ENCODE results near the gene NEK4. TPM values are rescaled to one million over a fixed set of nuclear protein-coding genes. Genes with fewer than 3 reads are reported as not detected.

NEK4 gene
- total RNA-seq (10 to 100 TPM; 29.4 to 39.9 TPM), polyA plus RNA-seq (1 to 10 TPM; 5.8 to 8.7 TPM)
- long read RNA-seq, donor 1, partial matches to known transcripts, result 6 of 6 reads
- long read RNA-seq, donor 1, other reads (novel, unspliced or antisense), result 0 of 6 reads
- long read RNA-seq, donor 2, result 0 reads
- long read RNA-seq, donor 3, full-length matches to known transcripts, result 1 of 1 reads
- long read RNA-seq, donor 3, partial matches to known transcripts, result 0 of 1 reads
- long read RNA-seq, donor 3, other reads (novel, unspliced or antisense), result 0 of 1 reads
- long read RNA-seq, donor 4, result 0 reads
- long read RNA-seq, donor 5, partial matches to known transcripts, result 191 of 458 reads
- long read RNA-seq, donor 5, other reads (novel, unspliced or antisense), result 267 of 458 reads

DNA sequence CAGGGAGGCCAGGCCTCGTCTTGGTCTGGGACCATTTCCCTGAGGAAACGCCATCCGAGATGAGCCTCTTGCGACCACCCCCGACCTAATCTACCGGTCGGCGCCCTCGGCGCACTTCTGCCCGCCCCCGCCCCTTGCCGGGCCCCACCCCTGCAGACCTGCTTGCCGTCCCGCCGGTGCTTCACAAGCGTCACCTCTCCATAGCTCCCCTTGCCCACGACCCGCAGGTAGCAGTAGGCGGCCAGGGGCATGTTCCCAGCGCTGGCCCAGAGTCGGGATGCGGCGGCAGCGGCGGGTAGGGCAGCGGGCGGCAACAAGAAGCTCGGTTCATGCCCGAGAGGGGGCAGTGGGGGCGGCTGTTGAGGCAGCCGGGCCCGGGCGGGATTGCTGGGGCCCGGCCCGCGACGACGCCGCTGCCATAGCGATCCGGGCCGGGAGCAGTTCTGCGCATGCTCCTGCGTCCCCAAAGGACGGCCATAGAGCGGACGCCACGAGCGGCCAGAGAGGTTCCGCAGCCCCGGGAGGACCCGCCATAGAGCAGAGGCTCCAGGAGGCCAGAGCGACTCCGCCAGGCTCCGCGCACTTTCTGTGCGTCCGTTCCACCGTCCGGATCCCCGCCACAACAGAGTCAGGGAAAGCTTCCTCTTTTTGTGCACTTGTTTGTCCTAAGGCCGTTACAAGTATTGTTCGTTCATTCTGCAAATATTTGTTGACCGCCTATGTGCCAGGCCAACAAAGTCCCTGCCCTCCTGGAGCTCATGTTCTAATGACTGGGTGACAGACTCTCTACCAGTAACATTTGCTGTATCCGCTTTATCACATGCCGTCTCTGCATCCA lies at the start of gene NEK4:
Gene NEK4 (minus strand): TSS at position 445 of the 838 bp plus-strand sequence. CDS start 194 bp downstream, at position 251.
- Histone ChIP-seq H3K9ac (ENCODE audit: insufficient read depth in 1 of 2, low read length in 2 of 2) (peak within 1 kb of the TSS; percentile 75 to 97), H3K4me3 (peak within 1 kb of the TSS; percentile 83), H3K27ac (ENCODE audit: low read depth in 1 of 2, low read length in 1 of 2) (peak within 1 kb of the TSS; percentile 89 to 90), H3K36me3 (ENCODE audit: control insufficient read depth in 4 of 4, insufficient read depth in 4 of 4, low read length in 4 of 4) (peaks cover under 1 to 14% (median 10%) of the 10 kb centered on the region in 4 donors), H3K9me3 (ENCODE audit: control insufficient read depth in 4 of 4, insufficient read depth in 3 of 4, low read length in 3 of 4) (peaks cover 0 to 2% (median 0%) of the 10 kb centered on the region in 4 donors), H3K4me1 (ENCODE audit: control insufficient read depth in 5 of 5, insufficient read depth in 5 of 5, low read length in 5 of 5) (peaks cover 0 to 9% (median 4%) of the 10 kb centered on the region in 5 donors), H3K27me3 (ENCODE audit: control insufficient read depth in 3 of 3, insufficient read depth in 3 of 3, low read length in 2 of 3) (no peaks in the 10 kb centered on the region)
- TF ChIP-seq, protein P1, sequence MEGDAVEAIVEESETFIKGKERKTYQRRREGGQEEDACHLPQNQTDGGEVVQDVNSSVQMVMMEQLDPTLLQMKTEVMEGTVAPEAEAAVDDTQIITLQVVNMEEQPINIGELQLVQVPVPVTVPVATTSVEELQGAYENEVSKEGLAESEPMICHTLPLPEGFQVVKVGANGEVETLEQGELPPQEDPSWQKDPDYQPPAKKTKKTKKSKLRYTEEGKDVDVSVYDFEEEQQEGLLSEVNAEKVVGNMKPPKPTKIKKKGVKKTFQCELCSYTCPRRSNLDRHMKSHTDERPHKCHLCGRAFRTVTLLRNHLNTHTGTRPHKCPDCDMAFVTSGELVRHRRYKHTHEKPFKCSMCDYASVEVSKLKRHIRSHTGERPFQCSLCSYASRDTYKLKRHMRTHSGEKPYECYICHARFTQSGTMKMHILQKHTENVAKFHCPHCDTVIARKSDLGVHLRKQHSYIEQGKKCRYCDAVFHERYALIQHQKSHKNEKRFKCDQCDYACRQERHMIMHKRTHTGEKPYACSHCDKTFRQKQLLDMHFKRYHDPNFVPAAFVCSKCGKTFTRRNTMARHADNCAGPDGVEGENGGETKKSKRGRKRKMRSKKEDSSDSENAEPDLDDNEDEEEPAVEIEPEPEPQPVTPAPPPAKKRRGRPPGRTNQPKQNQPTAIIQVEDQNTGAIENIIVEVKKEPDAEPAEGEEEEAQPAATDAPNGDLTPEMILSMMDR (IDR thresholded peaks at IDR 0.05; ENCODE audit: control extremely low read depth, extremely low read depth), result no peak
- ATAC-seq (ENCODE audit: insufficient read depth, low FRiP score), result peak; percentile 97
- DNase-seq, result peak; percentile 94 to 95 (median 95)
- 1% methylated on average over 56 to 67 of the region's 67 CpGs for WGBS, 2 donors

GRCh38 chr3:52819936-52820335 lies 49.2 kb upstream of the NEK4 start:
- peaks cover 0 to 10% (median 1%) of the 10 kb centered on the region in 4 donors for H3K36me3 ChIP-seq (ENCODE audit: control insufficient read depth in 4 of 4, insufficient read depth in 4 of 4, low read length in 4 of 4)
- H3K4me1 ChIP-seq (ENCODE audit: control insufficient read depth in 5 of 5, insufficient read depth in 5 of 5, low read length in 5 of 5), result no peaks in the 10 kb centered on the region
- no peaks in the 10 kb centered on the region for H3K27me3 ChIP-seq (ENCODE audit: control insufficient read depth in 3 of 3, insufficient read depth in 3 of 3, low read length in 2 of 3)
- H3K4me3 ChIP-seq, result no peak overlapping the region
- no peaks in the 10 kb centered on the region for H3K9me3 ChIP-seq (ENCODE audit: control insufficient read depth in 4 of 4, insufficient read depth in 3 of 4, low read length in 3 of 4)
- no peak for ATAC-seq (ENCODE audit: insufficient read depth, low FRiP score)
- H3K27ac ChIP-seq (ENCODE audit: low read depth in 1 of 2, low read length in 1 of 2), result no peak overlapping the region
- TF ChIP-seq, protein P1 (IDR thresholded peaks at IDR 0.05; ENCODE audit: control extremely low read depth, extremely low read depth), result no peak
- no peak overlapping the region for H3K9ac ChIP-seq (ENCODE audit: insufficient read depth in 1 of 2, low read length in 2 of 2)
- WGBS, 2 donors, result 68 to 91% methylated on average over 2 of the region's 2 CpGs
- no peak for DNase-seq

GRCh38 chr3:52817860-52818259 lies 47.1 kb upstream of the NEK4 start:
- TF ChIP-seq, protein P1 (IDR thresholded peaks at IDR 0.05; ENCODE audit: control extremely low read depth, extremely low read depth), result no peak
- Histone ChIP-seq H3K9me3 (ENCODE audit: control insufficient read depth in 4 of 4, insufficient read depth in 3 of 4, low read length in 3 of 4) (no peaks in the 10 kb centered on the region), H3K27ac (ENCODE audit: low read depth in 1 of 2, low read length in 1 of 2) (no peak overlapping the region), H3K4me3 (no peak overlapping the region), H3K9ac (ENCODE audit: insufficient read depth in 1 of 2, low read length in 2 of 2) (no peak overlapping the region), H3K36me3 (ENCODE audit: control insufficient read depth in 4 of 4, insufficient read depth in 4 of 4, low read length in 4 of 4) (no peaks in the 10 kb centered on the region), H3K27me3 (ENCODE audit: control insufficient read depth in 3 of 3, insufficient read depth in 3 of 3, low read length in 2 of 3) (no peaks in the 10 kb centered on the region), H3K4me1 (ENCODE audit: control insufficient read depth in 5 of 5, insufficient read depth in 5 of 5, low read length in 5 of 5) (no peaks in the 10 kb centered on the region)
- 98% methylated on average over 7 of the region's 7 CpGs for WGBS, 2 donors
- ATAC-seq (ENCODE audit: insufficient read depth, low FRiP score), result no peak
- no peak for DNase-seq

Data from lung (tissue), 16 donors.